MM.1S (cell line): ENCODE measurements around the gene EVL.

Source experiments
- DNase-seq: peaks from one replicate; pipeline ENCODE4 v3.0.0-alpha.2; 2015
- H2AFZ ChIP-seq: fragments of 300-600 bp; sonication (generic); 2 replicates; pipeline ENCODE4 v1.6.0; 2016; ENCODE audit warnings: antibody characterized with exemption, low read length
- H3F3A ChIP-seq: fragments of 300-600 bp; sonication (generic); 2 replicates; pipeline ENCODE4 v1.6.1; 2016; ENCODE audit warnings: mild to moderate bottlenecking, antibody characterized with exemption, low read length, moderate library complexity, mixed read lengths; ENCODE audit not compliant: insufficient read depth
- H3K27ac ChIP-seq: fragments of 300-600 bp; sonication (generic); 2 replicates; pipeline ENCODE4 v1.5.1; 2016; ENCODE audit warnings: mild to moderate bottlenecking, low read length
- H3K27me3 ChIP-seq: fragments of 300-600 bp; sonication (generic); replicated peaks from 2 replicates; pipeline ENCODE4 v1.6.0; 2016; ENCODE audit warnings: low read length; ENCODE audit not compliant: insufficient read depth
- H3K36me3 ChIP-seq: fragments of 300-600 bp; sonication (generic); replicated peaks from 2 replicates; pipeline ENCODE4 v1.6.1; 2016; ENCODE audit warnings: mild to moderate bottlenecking, low read length, mixed read lengths; ENCODE audit not compliant: insufficient read depth
- H3K4me1 ChIP-seq: fragments of 300-600 bp; sonication (generic); 2 replicates; pipeline ENCODE4 v1.6.1; 2016; ENCODE audit warnings: low read length, mixed read lengths
- H3K4me2 ChIP-seq: fragments of 300-600 bp; sonication (generic); 2 replicates; pipeline ENCODE4 v1.6.0; 2016; ENCODE audit warnings: low read depth, low read length
- H3K4me3 ChIP-seq: fragments of 300-600 bp; sonication (generic); 2 replicates; pipeline ENCODE4 v1.5.1; 2016; ENCODE audit warnings: low read length, mixed read lengths
- H3K79me2 ChIP-seq: fragments of 300-600 bp; sonication (generic); 2 replicates; pipeline ENCODE4 v1.6.1; 2016; ENCODE audit warnings: mixed run types, low read length, mixed read lengths
- H3K9ac ChIP-seq: fragments of 300-600 bp; sonication (generic); 2 replicates; pipeline ENCODE4 v1.6.1; 2016; ENCODE audit warnings: low read length, mixed read lengths
- H3K9me2 ChIP-seq: fragments of 300-600 bp; sonication (generic); replicated peaks from 2 replicates; pipeline ENCODE4 v1.6.1; 2016; ENCODE audit warnings: mild to moderate bottlenecking, low read length, mixed read lengths; ENCODE audit not compliant: insufficient read depth
- H3K9me3 ChIP-seq: fragments of 300-600 bp; sonication (generic); replicated peaks from 2 replicates; pipeline ENCODE4 v1.6.1; 2016; ENCODE audit warnings: mild to moderate bottlenecking, low read length, mixed read lengths; ENCODE audit not compliant: insufficient read depth
- H4K20me1 ChIP-seq: fragments of 300-600 bp; sonication (generic); 2 replicates; pipeline ENCODE4 v1.6.1; 2016; ENCODE audit warnings: mild to moderate bottlenecking, low read length, moderate library complexity, mixed read lengths; ENCODE audit not compliant: insufficient read depth
- EZH2 ChIP-seq: fragments of 300-600 bp; sonication (generic); optimal IDR thresholded peaks from 2 replicates; pipeline ENCODE3; 2017; ENCODE audit warnings: low read depth, mild to moderate bottlenecking, antibody characterized with exemption, low read length, mixed read lengths
- EZH2phosphoT487 ChIP-seq: fragments of 300-600 bp; sonication (generic); IDR thresholded peaks from 2 replicates; pipeline ENCODE4 v1.6.1; 2018; ENCODE audit warnings: antibody characterized with exemption, low read length
- TF ChIP-seq, protein P1 (sequence below): fragments of 300-600 bp; sonication (generic); IDR thresholded peaks from 2 replicates; pipeline ENCODE4 v1.5.1; 2016; ENCODE audit warnings: antibody characterized with exemption, low read length, mixed read lengths

Gene EVL

DNA sequence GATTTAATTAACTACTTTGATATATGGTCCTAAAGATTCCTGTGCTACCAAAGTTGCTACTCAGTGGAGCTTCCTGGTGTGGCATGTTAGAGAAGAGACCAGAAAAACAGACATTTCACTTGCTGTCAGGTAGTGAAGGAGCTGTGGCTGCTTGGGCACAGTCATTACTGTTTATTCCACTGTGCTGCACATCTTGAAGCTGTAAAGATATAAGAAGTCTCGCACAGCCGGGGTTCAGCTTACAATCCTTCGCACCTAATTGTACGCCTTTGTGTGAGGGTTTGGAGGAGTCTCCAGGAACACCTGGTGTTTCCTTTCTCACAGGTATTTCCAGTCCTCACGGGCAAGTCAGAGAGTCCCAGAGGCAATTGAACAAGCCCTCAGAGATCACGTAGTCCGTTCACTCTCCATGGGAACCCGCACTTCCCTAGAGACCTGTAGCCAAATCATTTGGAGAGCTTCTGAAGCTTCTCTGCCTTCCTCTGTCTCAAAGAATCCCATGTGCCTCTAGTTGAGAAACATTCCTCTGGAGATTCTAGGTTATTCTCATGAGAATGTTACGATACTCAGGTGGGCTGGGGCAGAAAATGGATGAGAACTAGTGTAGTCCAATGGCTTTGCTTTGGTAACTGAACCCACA lies 4.1 kb downstream of the EVL start:
- no peak for DNase-seq
- Histone ChIP-seq H3K36me3 (no peaks in the 10 kb centered on the region), H3K9me3 (no peaks in the 10 kb centered on the region), H3K27me3 (no peaks in the 10 kb centered on the region), H3K4me1 (peaks cover 36% of the 10 kb centered on the region), H3K4me3 (no peak overlapping the region), H3K27ac (no peak overlapping the region), H4K20me1 (no peaks in the 10 kb centered on the region), H3K9me2 (no peaks in the 10 kb centered on the region), H3K4me2 (no peak overlapping the region), H3F3A (peaks cover 10% of the 10 kb centered on the region), H3K9ac (no peak overlapping the region), H2AFZ (no peak overlapping the region), H3K79me2 (no peaks in the 10 kb centered on the region)
- TF ChIP-seq EZH2: no peak
- TF ChIP-seq, protein P1, sequence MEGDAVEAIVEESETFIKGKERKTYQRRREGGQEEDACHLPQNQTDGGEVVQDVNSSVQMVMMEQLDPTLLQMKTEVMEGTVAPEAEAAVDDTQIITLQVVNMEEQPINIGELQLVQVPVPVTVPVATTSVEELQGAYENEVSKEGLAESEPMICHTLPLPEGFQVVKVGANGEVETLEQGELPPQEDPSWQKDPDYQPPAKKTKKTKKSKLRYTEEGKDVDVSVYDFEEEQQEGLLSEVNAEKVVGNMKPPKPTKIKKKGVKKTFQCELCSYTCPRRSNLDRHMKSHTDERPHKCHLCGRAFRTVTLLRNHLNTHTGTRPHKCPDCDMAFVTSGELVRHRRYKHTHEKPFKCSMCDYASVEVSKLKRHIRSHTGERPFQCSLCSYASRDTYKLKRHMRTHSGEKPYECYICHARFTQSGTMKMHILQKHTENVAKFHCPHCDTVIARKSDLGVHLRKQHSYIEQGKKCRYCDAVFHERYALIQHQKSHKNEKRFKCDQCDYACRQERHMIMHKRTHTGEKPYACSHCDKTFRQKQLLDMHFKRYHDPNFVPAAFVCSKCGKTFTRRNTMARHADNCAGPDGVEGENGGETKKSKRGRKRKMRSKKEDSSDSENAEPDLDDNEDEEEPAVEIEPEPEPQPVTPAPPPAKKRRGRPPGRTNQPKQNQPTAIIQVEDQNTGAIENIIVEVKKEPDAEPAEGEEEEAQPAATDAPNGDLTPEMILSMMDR: no peak

DNA sequence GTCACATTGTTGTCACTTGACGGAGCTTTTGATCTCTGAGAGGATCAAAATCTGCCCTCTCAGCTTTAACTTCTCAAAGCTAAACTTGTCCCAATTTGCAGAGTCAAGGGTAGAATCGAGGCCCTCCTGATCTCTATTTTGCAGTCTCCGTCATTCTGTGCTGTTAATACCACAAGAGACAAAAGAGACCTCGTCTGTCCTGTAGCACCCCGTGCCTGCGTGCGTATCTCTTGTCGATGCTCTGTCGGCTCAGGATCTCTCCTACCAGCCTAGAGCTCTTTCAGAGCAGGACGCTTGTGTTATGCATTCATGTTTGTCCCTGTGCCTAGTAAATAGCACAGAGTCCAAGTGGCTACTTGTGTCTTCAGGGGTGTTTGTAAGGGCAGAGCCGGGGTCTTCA lies 5.1 kb downstream of the EVL start:
- H4K20me1 ChIP-seq: no peaks in the 10 kb centered on the region
- no peak overlapping the region for H3K27ac ChIP-seq
- no peak overlapping the region for H2AFZ ChIP-seq
- no peak for DNase-seq
- no peak overlapping the region for H3K9ac ChIP-seq
- H3K4me2 ChIP-seq: no peak overlapping the region
- H3K4me1 ChIP-seq: peaks cover 28% of the 10 kb centered on the region
- no peaks in the 10 kb centered on the region for H3K9me2 ChIP-seq
- no peaks in the 10 kb centered on the region for H3K36me3 ChIP-seq
- no peaks in the 10 kb centered on the region for H3K79me2 ChIP-seq
- no peaks in the 10 kb centered on the region for H3K27me3 ChIP-seq
- no peaks in the 10 kb centered on the region for H3K9me3 ChIP-seq
- no peak overlapping the region for H3K4me3 ChIP-seq
- peaks cover 3% of the 10 kb centered on the region; the same call in 1 of the 2 replicates for H3F3A ChIP-seq
- no peak for TF ChIP-seq EZH2
- no peak for TF ChIP-seq EZH2phosphoT487
- TF ChIP-seq, protein P1: no peak

DNA sequence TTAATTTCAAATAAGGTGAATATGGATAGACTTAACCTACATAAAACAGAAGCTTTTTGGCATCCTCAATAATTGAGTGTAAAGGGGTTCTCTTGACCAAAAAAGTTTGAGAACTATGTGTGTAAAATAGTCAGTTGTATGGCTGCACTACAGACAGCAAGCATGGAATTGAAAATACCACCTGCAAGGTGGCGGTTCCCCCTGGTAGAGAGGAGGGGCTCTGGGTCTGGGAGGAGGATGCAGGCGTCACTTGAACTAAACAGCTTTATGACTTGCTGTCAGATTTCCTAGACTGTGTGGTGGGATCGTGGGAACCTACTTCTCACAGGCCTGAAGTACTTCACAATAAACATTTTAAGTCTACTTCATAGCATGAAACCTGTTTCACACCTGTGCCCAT lies 6.3 kb downstream of the EVL start:
- Histone ChIP-seq H3K9ac (no peak overlapping the region), H3K27ac (peak overlapping the region; percentile 44; the same call in 1 of the 2 replicates), H3F3A (no peaks in the 10 kb centered on the region; the same call in 1 of the 2 replicates), H3K79me2 (no peaks in the 10 kb centered on the region), H4K20me1 (no peaks in the 10 kb centered on the region), H3K9me3 (no peaks in the 10 kb centered on the region), H3K27me3 (no peaks in the 10 kb centered on the region), H3K9me2 (no peaks in the 10 kb centered on the region), H3K4me3 (no peak overlapping the region), H3K36me3 (no peaks in the 10 kb centered on the region), H2AFZ (no peak overlapping the region), H3K4me1 (peaks cover 18% of the 10 kb centered on the region), H3K4me2 (peak overlapping the region; percentile 43; the same call in 1 of the 2 replicates)
- no peak for TF ChIP-seq EZH2phosphoT487
- TF ChIP-seq, protein P1: no peak
- TF ChIP-seq EZH2: no peak
- DNase-seq: peak; percentile 38
